Measurements from ENCODE around the gene CD6.

Gene CD6

GRCh38 chr11:61007383-61007955 is 36.0 kb downstream of the CD6 start:
- peaks cover 8% of the 10 kb centered on the region for H3K4me1 ChIP-seq (ENCODE audit: insufficient read depth, low read length)
- peaks cover 0 to 25% of the 10 kb centered on the region in 2 donors for H3K27me3 ChIP-seq (ENCODE audit: control insufficient read depth in 1 of 2, insufficient read depth in 2 of 2, low read length in 2 of 2)
- H3K9ac ChIP-seq (ENCODE audit: low read length): no peak overlapping the region
- H3K27ac ChIP-seq (ENCODE audit: low read depth, low read length): no peak overlapping the region
- H3K4me3 ChIP-seq (ENCODE audit: low read depth in 1 of 2, low read length in 2 of 2): peak overlapping the region; percentile 41 to 48
- no peaks in the 10 kb centered on the region for H3K36me3 ChIP-seq (ENCODE audit: insufficient read depth, low read length)
- H3K9me3 ChIP-seq (ENCODE audit: low read length): no peaks in the 10 kb centered on the region

- Histone ChIP-seq H3K9ac (ENCODE audit: low read length) (no peak overlapping the region), H3K36me3 (ENCODE audit: insufficient read depth, low read length) (no peaks in the 10 kb centered on the region), H3K4me3 (ENCODE audit: low read depth in 1 of 2, low read length in 2 of 2) (peak overlapping the region; percentile 41 to 48), H3K4me1 (ENCODE audit: insufficient read depth, low read length) (peaks cover 8% of the 10 kb centered on the region), H3K27me3 (ENCODE audit: control insufficient read depth in 1 of 2, insufficient read depth in 2 of 2, low read length in 2 of 2) (peaks cover 0 to 25% of the 10 kb centered on the region in 2 donors), H3K27ac (ENCODE audit: low read depth, low read length) (no peak overlapping the region), H3K9me3 (ENCODE audit: low read length) (no peaks in the 10 kb centered on the region)
These were observed 36.7 kb downstream of the CD6 start for GRCh38 chr11:61007956-61008896.

GRCh38 chr11:61008971-61009370 is 37.5 kb downstream of the CD6 start:
- H3K36me3 ChIP-seq (ENCODE audit: insufficient read depth, low read length): no peaks in the 10 kb centered on the region
- H3K4me1 ChIP-seq (ENCODE audit: insufficient read depth, low read length): peaks cover 8% of the 10 kb centered on the region
- no peaks in the 10 kb centered on the region for H3K9me3 ChIP-seq (ENCODE audit: low read length)
- H3K9ac ChIP-seq (ENCODE audit: low read length): no peak overlapping the region
- H3K4me3 ChIP-seq (ENCODE audit: low read depth in 1 of 2, low read length in 2 of 2): no peak overlapping the region
- no peak overlapping the region for H3K27ac ChIP-seq (ENCODE audit: low read depth, low read length)
- H3K27me3 ChIP-seq (ENCODE audit: control insufficient read depth in 1 of 2, insufficient read depth in 2 of 2, low read length in 2 of 2): peaks cover 0 to 25% of the 10 kb centered on the region in 2 donors

GRCh38 chr11:61009392-61010275 is 38.2 kb downstream of the CD6 start:
- H3K4me1 ChIP-seq (ENCODE audit: insufficient read depth, low read length): peaks cover 8% of the 10 kb centered on the region
- H3K27me3 ChIP-seq (ENCODE audit: control insufficient read depth in 1 of 2, insufficient read depth in 2 of 2, low read length in 2 of 2): peaks cover 0 to 25% of the 10 kb centered on the region in 2 donors
- no peak overlapping the region for H3K4me3 ChIP-seq (ENCODE audit: low read depth in 1 of 2, low read length in 2 of 2)
- no peaks in the 10 kb centered on the region for H3K36me3 ChIP-seq (ENCODE audit: insufficient read depth, low read length)
- H3K9ac ChIP-seq (ENCODE audit: low read length): no peak overlapping the region
- H3K27ac ChIP-seq (ENCODE audit: low read depth, low read length): no peak overlapping the region
- no peaks in the 10 kb centered on the region for H3K9me3 ChIP-seq (ENCODE audit: low read length)

- Histone ChIP-seq H3K27me3 (ENCODE audit: control insufficient read depth in 1 of 2, insufficient read depth in 2 of 2, low read length in 2 of 2) (peaks cover 0 to 25% of the 10 kb centered on the region in 2 donors), H3K4me3 (ENCODE audit: low read depth in 1 of 2, low read length in 2 of 2) (no peak overlapping the region), H3K9ac (ENCODE audit: low read length) (no peak overlapping the region), H3K4me1 (ENCODE audit: insufficient read depth, low read length) (peaks cover 8% of the 10 kb centered on the region), H3K9me3 (ENCODE audit: low read length) (no peaks in the 10 kb centered on the region), H3K27ac (ENCODE audit: low read depth, low read length) (no peak overlapping the region), H3K36me3 (ENCODE audit: insufficient read depth, low read length) (no peaks in the 10 kb centered on the region)
These were observed 39.2 kb downstream of the CD6 start for GRCh38 chr11:61010466-61011228.

GRCh38 chr11:61011229-61011870 is 39.9 kb downstream of the CD6 start:
- H3K36me3 ChIP-seq (ENCODE audit: insufficient read depth, low read length): no peaks in the 10 kb centered on the region
- no peak overlapping the region for H3K9ac ChIP-seq (ENCODE audit: low read length)
- H3K9me3 ChIP-seq (ENCODE audit: low read length): no peaks in the 10 kb centered on the region
- H3K4me1 ChIP-seq (ENCODE audit: insufficient read depth, low read length): peaks cover 8% of the 10 kb centered on the region
- H3K4me3 ChIP-seq (ENCODE audit: low read depth in 1 of 2, low read length in 2 of 2): no peak overlapping the region
- peaks cover 0 to 25% of the 10 kb centered on the region in 2 donors for H3K27me3 ChIP-seq (ENCODE audit: control insufficient read depth in 1 of 2, insufficient read depth in 2 of 2, low read length in 2 of 2)
- H3K27ac ChIP-seq (ENCODE audit: low read depth, low read length): no peak overlapping the region

GRCh38 chr11:61011950-61012736 is 40.7 kb downstream of the CD6 start:
- Histone ChIP-seq H3K36me3 (ENCODE audit: insufficient read depth, low read length) (no peaks in the 10 kb centered on the region), H3K27ac (ENCODE audit: low read depth, low read length) (no peak overlapping the region), H3K9me3 (ENCODE audit: low read length) (no peaks in the 10 kb centered on the region), H3K27me3 (ENCODE audit: control insufficient read depth in 1 of 2, insufficient read depth in 2 of 2, low read length in 2 of 2) (peaks cover 0 to 17% of the 10 kb centered on the region in 2 donors), H3K9ac (ENCODE audit: low read length) (no peak overlapping the region), H3K4me3 (ENCODE audit: low read depth in 1 of 2, low read length in 2 of 2) (no peak overlapping the region), H3K4me1 (ENCODE audit: insufficient read depth, low read length) (peaks cover 8% of the 10 kb centered on the region)

- Histone ChIP-seq H3K9me3 (ENCODE audit: low read length) (no peaks in the 10 kb centered on the region), H3K27ac (ENCODE audit: low read depth, low read length) (no peak overlapping the region), H3K36me3 (ENCODE audit: insufficient read depth, low read length) (no peaks in the 10 kb centered on the region), H3K4me1 (ENCODE audit: insufficient read depth, low read length) (peaks cover 6% of the 10 kb centered on the region), H3K4me3 (ENCODE audit: low read depth in 1 of 2, low read length in 2 of 2) (no peak overlapping the region), H3K9ac (ENCODE audit: low read length) (no peak overlapping the region), H3K27me3 (ENCODE audit: control insufficient read depth in 1 of 2, insufficient read depth in 2 of 2, low read length in 2 of 2) (peaks cover 0 to 10% of the 10 kb centered on the region in 2 donors)
These were observed 41.3 kb downstream of the CD6 start for GRCh38 chr11:61012737-61013215.

- Histone ChIP-seq H3K27me3 (ENCODE audit: control insufficient read depth in 1 of 2, insufficient read depth in 2 of 2, low read length in 2 of 2) (peaks cover 0 to 29% of the 10 kb centered on the region in 2 donors), H3K9ac (ENCODE audit: low read length) (no peak overlapping the region), H3K9me3 (ENCODE audit: low read length) (peaks cover 4% of the 10 kb centered on the region), H3K4me1 (ENCODE audit: insufficient read depth, low read length) (no peaks in the 10 kb centered on the region), H3K4me3 (ENCODE audit: low read depth in 1 of 2, low read length in 2 of 2) (no peak overlapping the region), H3K36me3 (ENCODE audit: insufficient read depth, low read length) (no peaks in the 10 kb centered on the region), H3K27ac (ENCODE audit: low read depth, low read length) (no peak overlapping the region)
These were observed 46.6 kb downstream of the CD6 start for GRCh38 chr11:61018059-61018458.

All from muscle layer of colon (tissue), 2 donors.